K562 (cell line): ENCODE measurements around the gene CDC42BPB. TPM values are rescaled to one million over a fixed set of nuclear protein-coding genes. Genes with fewer than 3 reads are reported as not detected.
A peak's percentile ranks its signal among the peaks of the same experiment; 100 is the strongest.

Experiments
- GABPA ChIP-seq: fragments of 200-800 bp; sonication (Bioruptor generic); conservative IDR thresholded peaks from 2 replicates; pipeline ENCODE4 v1.6.1; 2016; ENCODE audit warnings: low read depth, missing genetic modification characterization, missing compliant biosample characterization
- GTF2B ChIP-seq: IDR thresholded peaks from 2 replicates; pipeline ENCODE4 v1.6.1; 2011; ENCODE audit not compliant: insufficient read length; ENCODE audit errors: extremely low read depth
- GTF3C2 ChIP-seq: IDR thresholded peaks from 3 replicates; pipeline ENCODE4 v1.6.1; 2011; ENCODE audit warnings: borderline replicate concordance, mild to moderate bottlenecking, moderate library complexity; ENCODE audit not compliant: insufficient read length; ENCODE audit errors: extremely low read depth
- HES1 ChIP-seq: fragments of 450-650 bp; IDR thresholded peaks from 2 replicates; pipeline ENCODE4 v1.6.1; 2016; ENCODE audit warnings: low read depth, mild to moderate bottlenecking, moderate library complexity
- MEIS2 ChIP-seq: fragments of 450-650 bp; IDR thresholded peaks from 2 replicates; pipeline ENCODE4 v1.6.1; 2014; ENCODE audit warnings: mild to moderate bottlenecking; ENCODE audit not compliant: partially characterized antibody
- MNT ChIP-seq, 2 experiments: fragments of 450-650 bp; conservative IDR thresholded peaks; 2 replicates each; pipeline ENCODE4 v1.6.1; 2017; ENCODE audit warnings: mild to moderate bottlenecking in 2 of 2, moderate library complexity in 2 of 2
- SP2 ChIP-seq: IDR thresholded peaks from 2 replicates; pipeline ENCODE4 v1.6.1; 2011; ENCODE audit warnings: mild to moderate bottlenecking, low read depth, low read length, moderate library complexity; ENCODE audit not compliant: poor library complexity, severe bottlenecking; ENCODE audit errors: extremely low read depth
- TBP ChIP-seq: optimal IDR thresholded peaks from 2 replicates; pipeline ENCODE3; 2011; ENCODE audit warnings: low read depth, low read length, improper control_type of control experiment
- USF2 ChIP-seq: sonication (generic); formaldehyde crosslinking; IDR thresholded peaks from 2 replicates; pipeline ENCODE4 v1.5.0; 2020; ENCODE audit warnings: missing genetic modification reagents
- XRCC4 ChIP-seq: IDR thresholded peaks from one replicate; pipeline ENCODE4 v1.6.1; 2011; ENCODE audit not compliant: insufficient read depth, insufficient read length; ENCODE audit errors: extremely low read depth
- ZBTB26 ChIP-seq: fragments of 450-650 bp; formaldehyde crosslinking; IDR thresholded peaks from 2 replicates; pipeline ENCODE4 v1.4.0; 2022; ENCODE audit warnings: missing genetic modification characterization
- ZBTB33 ChIP-seq: sonication (generic); formaldehyde crosslinking; IDR thresholded peaks from 2 replicates; pipeline ENCODE4 v1.8.1; 2023; ENCODE audit warnings: mild to moderate bottlenecking, missing genetic modification reagents
- ZNF175 ChIP-seq: fragments of 200-800 bp; sonication (Bioruptor generic); IDR thresholded peaks from 2 replicates; pipeline ENCODE4 v1.6.1; 2016; ENCODE audit warnings: low read depth, mild to moderate bottlenecking, missing genetic modification characterization, missing compliant biosample characterization
- polyA plus RNA-seq, 8 experiments: library from polyadenylated mRNA; depleted of rRNA in 4 of 8; stranded (reverse) in 5 of 8; unstranded in 3 of 8; fragments of >200 nt; fragmentation: Nextera tagmentation in 2 of 8; fragmentation: Illumina TruSeq in 1 of 8; extraction: Ambion mirVana in 2 of 8; extraction: Trizol in 1 of 8; gene quantifications; 2 replicates each; pipeline versions ENCODE4 v1.2.1 to v1.2.3, GENCODE V29; 2011 to 2014; ENCODE audit warnings: inconsistent platforms in 1 of 8, missing spikeins in 1 of 8
- total RNA-seq, 7 experiments: library from RNA; depleted of rRNA in 6 of 7; stranded (reverse); fragments of >200 nt in 6 of 7; fragmentation: Illumina TruSeq in 2 of 7; extraction: Trizol in 2 of 7; gene quantifications; 2 replicates each; pipeline versions ENCODE4 v1.2.1 to v1.2.3, GENCODE V29; 2011 to 2021; ENCODE audit warnings: low replicate concordance in 1 of 7

The CDC42BPB gene
- total and polyA plus RNA-seq, 9 of the 15 experiments (the other 6 are each of a cell fraction or from before 2014, with no cell fraction given): 0.07 to 24.3 (median 12.6) TPM

- TF ChIP-seq ZBTB33 (CRISPR knock-in tag): no peak
- TF ChIP-seq USF2 (CRISPR knock-in tag): no peak
- TF ChIP-seq HES1: no peak
- TF ChIP-seq SP2: no peak
- TF ChIP-seq XRCC4: no peak
- TF ChIP-seq MNT (conservative IDR thresholded peaks at IDR 0.05): no peak
- no peak for TF ChIP-seq MEIS2
- peak; percentile 80 for TF ChIP-seq TBP
- no peak for TF ChIP-seq ZBTB26
- TF ChIP-seq GABPA (tag): no peak
- TF ChIP-seq GTF2B: peak; percentile 11
- no peak for TF ChIP-seq ZNF175 (CRISPR knock-in tag)
- no peak for TF ChIP-seq GTF3C2
Observed at GRCh38 chr14:103052407-103052806, 4.9 kb downstream of the CDC42BPB start (continued).
